Activated CD4-positive, alpha-beta T cell treated with anti-CD3 and anti-CD28 coated beads, Interleukin-2, amount 50 U/mL, for 16 hours (primary cell): ENCODE data around the gene GYS1.

ENCODE experiments used
- DNase-seq: peaks from one replicate; pipeline ENCODE4 v3.0.0-alpha.2; 2020

GYS1 gene

DNA sequence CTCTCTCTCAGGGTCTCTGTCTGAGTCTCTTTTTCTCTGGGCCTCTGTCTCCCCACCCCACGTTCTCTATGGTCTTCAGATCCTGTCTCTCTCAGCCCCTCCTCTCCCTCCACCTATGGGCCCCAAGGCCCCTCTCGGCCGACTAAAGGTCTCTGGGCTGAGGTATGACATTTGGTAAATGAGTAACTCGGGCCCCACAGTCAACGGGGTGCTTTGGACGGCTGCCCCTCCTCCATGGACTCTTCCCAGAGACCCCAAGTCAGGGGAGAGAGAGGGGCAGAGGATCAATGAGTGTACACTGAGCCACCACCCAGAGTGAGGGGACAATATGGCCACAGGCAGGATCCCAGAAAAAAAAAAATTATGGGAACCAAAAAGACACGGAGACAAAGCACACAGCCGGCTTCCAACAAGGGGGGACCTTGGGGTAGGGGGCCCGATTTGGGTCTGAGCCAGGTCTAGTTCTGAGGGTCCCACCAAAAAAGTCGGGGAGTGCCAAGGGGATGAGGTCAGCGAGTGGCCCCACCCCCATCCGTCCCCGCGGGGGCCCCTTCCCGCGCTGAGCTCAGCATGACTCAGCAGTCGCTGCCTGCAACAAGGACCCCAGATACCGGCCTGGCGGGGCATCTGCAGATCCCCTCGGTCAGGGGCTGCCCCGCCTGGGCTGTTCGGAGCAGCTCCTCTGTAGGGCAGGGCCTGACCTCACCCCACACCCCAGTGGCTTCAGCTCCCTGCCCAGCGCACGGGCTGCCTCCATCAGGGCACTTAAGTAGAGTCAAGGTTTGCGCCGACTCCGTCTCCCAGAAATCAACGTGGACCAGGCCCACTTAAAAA lies 29.5 kb downstream of the GYS1 start:
- DNase-seq: peak; percentile 81

DNA sequence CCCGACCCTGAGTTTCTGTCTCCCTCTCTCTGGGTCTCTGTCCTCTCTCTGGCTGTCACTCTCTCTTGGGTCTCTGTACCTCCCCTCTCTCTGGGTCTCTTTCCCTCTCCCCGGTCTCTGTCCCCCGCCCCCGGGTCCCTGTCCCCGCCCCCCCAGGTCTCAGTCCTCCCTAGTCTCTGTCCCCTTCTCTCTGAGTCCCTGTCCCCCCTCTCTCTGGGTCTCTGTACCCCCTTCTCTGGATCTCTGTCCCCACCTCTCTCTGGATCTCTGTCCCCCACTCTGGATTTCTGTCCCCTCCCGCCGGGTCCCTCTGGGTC lies 30.3 kb downstream of the GYS1 start:
- no peak for DNase-seq

DNA sequence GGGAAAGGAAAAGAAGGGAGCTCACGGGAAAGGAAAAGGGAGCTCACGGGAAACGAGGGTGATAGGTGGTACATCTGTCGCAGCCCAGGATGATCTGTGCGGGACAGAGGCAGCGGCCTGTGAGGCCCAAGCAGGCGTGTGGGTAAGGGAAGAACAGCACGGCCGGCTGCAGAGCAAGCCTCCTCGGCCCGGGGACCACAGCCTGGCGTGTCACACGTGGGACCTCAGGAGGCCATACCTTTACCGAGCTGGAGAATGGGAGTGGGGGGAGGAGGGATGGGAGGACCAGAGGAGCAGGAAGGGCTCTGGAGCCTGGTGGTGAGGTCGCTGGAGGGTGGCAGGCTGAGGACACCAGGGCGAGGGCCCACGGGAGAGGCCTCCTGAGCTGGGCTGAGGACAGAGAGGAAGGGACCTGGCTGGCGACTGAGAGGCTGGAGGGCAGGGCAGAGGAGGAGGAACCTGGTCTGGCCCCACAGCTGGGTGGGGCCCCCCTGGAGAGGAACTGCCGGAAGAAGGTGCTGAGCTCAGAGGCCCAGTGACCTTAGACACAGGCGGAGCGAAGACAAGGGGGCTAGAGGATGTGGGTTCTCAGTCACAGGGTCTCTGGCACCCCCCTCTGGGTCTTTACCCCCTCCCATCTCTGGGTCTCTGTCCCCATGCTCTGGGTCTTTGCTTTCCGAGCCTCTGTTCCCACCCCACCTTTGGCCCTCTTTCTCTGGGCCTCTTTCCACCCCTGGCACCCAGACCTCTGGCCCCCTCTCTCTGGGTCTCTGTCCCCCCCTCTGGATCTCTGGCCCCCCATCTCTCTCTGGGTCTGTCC lies 30.9 kb downstream of the GYS1 start:
- peak; percentile 54 for DNase-seq

DNA sequence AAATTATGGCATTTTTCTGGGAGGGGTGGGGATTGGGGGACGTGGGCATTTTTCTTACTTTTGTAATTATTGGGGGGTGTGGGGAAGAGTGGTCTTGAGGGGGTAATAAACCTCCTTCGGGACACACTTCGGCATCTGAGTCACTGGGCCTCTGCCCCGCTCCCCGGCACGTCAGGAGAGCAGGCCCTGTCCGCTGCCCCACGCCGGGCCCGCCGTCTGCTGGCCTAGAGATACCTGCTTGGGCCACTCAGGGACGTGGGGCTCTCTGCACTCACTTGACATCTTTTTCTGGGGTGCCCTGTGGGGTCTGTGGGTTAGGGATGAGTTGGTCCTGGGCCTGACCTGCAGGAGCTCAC lies 31.5 kb downstream of the GYS1 start:
- DNase-seq: no peak

DNA sequence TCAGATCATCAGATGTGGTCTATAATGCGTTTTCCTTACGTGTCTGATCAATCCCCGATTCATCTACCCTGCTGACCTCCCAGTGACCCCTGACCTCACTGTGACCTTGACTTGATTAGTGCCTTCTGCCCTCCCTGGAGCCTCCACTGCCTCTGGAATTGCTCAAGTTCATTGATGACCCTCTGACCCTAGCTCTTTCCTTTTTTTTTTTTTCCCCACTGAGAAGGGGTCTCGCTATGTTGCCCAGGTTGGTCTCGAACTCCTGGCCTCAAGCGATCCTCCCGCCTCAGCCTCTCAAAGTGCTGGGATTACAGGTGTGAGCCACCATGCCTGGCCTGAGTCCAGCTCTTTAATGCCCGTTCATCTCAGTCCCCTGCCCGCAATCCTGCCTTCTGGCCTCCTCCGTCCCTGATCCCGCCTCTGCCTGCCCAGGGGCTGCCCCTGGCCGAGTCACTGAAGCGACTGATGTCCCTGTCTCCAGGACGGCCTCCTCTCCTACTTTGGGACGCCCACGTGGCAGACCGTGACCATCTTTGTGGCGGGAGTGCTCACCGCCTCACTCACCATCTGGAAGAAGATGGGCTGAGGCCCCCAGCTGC lies 32.0 kb downstream of the GYS1 start:
- DNase-seq: no peak

DNA sequence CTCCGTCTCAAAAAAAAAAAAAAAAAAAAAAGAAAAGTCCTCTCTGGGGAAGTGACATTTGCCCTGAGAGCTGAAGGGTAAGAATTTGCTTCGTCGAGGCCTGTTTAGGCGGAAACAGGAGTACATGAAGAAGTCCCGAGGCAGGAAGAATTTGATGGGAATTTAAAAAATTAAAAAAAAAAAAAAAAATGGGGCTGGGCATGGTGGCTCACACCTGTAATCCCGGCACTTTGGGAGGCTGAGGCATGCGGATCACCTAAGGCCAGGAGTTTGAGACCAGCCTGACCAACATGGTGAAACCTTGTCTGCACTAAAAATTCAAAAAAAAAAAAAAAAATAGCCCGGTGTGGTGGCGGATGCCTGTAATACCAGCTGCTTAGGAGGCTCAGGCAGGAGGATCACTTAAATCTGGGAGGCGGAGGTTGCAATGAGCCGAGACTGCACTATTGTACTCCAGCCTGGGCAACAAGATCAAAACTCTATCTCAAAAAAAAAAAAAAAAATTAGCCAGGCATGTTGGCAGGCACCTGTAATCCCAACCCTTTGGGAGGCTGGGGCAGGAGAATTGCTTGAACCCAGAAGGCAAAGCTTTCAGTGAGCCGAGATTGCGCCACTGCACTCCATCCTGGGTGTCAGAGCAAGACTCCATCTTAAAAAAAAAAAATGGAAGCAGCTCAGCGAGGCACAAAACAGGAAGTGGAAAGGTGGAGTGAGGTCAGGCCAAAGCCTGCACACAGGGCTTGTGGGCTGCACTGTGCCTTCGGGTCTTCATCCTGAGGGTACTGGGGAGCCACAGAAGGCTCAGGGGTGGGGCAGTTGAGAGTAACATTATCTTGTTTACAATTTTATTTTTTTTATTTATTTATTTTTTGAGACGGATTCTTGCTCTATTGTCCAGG lies 33.5 kb downstream of the GYS1 start:
- DNase-seq: no peak

DNA sequence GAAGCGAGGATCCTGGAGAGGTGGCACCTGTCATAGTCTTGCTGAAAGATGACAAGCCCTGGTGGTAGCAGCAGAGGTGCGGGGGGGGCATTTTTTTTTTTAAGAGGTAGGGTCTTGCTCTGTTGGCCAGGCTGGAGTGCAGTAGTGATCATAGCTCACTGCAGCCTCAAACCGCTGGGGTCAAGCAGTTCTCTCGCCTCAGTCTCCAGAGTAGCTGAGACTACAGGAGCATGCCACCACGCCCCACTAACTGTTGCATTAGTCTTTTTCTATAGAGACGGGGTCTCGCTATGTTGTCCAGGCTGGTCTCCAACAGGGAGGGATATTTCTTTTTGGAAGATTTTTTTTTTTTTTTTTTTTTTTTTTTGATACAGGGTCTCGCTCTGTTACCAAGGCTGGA lies 35.1 kb downstream of the GYS1 start:
- DNase-seq: no peak

DNA sequence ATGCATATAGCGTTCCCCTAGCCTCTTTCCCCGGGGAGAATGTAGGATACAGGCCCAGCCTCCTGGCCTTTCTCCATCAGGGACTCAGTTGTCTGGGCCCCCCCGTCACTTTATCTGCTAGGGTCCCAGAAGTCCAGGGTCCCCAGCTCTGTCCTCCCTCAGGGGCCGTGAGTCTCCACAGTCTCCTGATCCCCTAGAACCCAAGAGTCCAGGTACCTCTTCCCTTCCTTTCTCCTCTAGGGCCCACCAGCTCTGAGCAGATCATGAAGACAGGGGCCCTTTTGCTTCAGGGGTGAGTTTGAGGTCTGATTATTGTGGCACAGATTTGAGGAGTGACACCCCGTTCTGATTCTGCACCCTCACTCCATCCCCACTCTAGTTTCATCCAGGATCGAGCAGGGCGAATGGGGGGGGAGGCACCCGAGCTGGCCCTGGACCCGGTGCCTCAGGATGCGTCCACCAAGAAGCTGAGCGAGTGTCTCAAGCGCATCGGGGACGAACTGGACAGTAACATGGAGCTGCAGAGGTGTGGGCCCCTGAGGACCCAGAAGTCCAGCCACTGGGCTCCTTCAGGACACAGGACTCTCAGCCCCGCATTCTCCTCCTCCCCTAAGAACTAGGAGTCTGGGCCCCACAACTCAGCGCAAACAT lies 37.7 kb downstream of the GYS1 start:
- DNase-seq: no peak

DNA sequence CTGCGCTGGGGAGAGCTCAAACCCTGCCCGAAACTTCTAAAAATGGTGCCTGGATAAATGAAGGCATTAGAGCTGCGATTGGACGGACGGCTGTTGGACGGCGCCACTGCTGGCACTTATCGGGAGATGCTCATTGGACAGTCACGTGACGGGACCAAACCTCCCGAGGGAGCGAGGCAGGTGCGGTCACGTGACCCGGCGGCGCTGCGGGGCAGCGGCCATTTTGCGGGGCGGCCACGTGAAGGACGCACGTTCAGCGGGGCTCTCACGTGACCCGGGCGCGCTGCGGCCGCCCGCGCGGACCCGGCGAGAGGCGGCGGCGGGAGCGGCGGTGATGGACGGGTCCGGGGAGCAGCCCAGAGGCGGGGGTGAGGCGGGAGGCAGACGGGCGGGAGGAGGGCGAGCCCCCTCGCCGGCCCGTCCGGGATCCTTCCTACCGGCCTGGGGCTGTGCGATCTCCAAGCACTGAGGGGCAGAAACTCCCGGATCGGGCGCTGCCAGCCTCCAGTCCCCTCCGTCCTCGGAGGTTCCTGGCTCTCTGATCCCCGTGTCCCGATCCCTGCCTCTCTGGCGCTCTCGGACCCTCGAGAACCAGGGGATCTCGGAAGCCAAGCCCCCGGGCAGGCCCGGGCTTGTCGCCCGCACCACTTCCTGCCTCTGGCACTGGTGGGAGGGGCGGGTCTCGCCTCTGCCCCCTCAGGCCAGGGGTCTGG lies 38.4 kb downstream of the GYS1 start, which contains the start of gene BAX:
BAX (plus strand) TSS at position 281 of the 713 bp plus-strand sequence; CDS start at position 335, 54 bp downstream.
- DNase-seq: peak; percentile 98

DNA sequence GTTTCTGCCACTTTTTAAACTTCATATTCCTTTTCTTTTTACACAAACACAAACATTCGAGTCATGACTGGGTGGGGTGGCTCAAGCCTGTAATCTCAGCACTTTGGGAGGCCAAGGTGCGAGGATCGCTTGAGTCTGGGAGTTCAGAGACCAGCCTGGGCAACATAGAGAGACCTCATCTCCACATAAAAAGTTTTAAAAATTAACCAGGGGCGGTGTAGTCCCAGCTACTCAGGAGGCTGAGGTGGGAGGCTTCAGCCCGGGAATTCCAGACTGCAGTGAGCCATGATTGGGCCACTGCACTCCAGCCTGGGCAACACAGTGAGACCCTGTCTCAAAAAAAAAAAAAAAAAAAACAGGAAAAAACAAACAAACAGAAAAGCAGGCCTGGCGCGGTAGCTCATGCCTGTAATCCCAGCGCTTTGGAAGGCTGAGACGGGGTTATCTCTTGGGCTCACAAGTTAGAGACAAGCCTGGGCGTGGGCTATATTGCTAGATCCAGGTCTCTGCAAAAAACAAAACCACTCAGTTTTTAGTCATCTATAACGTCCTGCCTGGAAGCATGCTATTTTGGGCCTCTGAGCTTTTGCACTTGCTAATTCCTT lies 39.0 kb downstream of the GYS1 start:
- no peak for DNase-seq

DNA sequence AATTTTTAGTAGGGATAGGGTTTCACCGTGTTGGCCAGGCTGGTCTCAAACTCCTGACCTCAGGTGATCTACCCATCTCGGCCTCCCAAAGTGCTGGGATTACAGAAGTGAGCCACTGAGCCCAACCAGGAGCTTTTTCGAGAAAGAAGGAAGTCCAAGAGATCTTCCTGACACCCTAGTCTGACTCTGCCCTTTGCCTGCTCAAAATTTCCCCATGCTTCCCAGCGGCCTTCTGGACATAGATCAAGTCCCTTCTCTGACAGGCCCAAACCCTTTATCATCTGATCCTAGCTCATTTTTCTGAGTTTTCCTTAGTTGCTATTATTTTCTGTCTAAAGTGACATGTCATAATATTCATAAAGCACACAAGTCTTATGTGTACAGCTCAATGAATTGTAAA lies 40.0 kb downstream of the GYS1 start:
- no peak for DNase-seq

DNA sequence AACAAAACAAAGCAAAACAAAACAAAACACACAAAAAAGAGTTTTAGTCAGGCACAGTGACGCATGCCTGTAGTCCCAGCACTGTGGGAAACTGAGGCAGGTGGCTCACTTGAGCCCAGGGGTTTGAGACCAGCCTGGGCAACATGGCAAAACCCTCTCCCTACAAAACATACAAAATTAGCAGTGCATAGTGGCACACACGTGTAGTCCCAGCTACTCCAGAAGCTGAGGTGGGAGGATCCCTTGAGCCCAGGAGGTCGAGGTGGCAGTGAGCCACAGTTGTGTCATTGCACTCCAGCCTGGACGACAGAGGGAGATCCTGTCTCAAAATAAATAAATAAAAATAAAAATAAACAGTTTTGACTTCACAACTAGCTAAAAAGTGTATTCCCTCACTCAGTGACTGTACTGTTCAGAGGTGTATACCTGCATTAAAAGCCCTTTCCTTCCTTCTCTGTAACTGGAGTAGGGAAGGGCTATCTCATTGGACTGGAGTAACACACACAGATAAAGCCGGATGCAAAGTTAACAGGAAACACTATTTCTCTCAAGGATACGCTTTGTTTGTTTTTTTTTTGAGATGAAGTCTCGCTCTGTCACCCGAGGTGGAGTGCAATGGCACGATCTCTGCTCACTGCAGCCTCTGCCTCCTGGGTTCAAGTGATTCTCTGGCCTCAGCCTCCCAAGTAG lies 42.1 kb downstream of the GYS1 start:
- no peak for DNase-seq

DNA sequence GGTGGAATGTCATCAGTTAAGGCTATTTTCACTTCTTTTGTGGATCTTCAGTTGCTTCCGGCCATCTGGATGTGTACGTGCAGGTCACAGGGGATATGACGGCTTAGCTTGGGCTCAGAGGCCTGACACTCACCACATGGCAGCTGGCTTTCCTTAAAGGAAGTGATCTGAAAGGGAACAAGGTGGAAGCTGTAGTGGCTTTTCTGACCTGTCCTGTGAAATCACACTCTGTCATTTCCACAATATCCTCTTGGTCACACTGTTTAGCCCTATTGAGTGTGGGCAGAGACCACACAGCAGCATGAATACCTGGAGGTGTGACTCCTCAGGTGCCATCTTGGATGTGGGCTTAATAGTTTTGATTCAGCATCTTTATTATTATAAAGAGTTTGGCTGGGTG lies 43.0 kb downstream of the GYS1 start:
- DNase-seq: no peak

DNA sequence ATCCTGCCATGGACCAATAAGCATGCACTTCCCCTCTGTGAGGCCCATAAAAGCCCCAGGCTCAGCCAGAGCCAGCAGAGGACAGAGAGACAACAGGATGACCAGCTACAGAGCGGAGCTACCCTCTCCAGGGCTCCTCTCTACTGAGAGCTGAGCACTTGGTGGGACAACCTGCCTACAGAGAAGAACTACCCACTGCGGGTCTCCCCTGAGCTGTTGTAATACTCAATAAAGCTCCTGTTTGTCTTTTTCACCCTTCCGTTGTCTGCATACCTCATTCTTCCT lies 45.9 kb downstream of the GYS1 start:
- DNase-seq: no peak

DNA sequence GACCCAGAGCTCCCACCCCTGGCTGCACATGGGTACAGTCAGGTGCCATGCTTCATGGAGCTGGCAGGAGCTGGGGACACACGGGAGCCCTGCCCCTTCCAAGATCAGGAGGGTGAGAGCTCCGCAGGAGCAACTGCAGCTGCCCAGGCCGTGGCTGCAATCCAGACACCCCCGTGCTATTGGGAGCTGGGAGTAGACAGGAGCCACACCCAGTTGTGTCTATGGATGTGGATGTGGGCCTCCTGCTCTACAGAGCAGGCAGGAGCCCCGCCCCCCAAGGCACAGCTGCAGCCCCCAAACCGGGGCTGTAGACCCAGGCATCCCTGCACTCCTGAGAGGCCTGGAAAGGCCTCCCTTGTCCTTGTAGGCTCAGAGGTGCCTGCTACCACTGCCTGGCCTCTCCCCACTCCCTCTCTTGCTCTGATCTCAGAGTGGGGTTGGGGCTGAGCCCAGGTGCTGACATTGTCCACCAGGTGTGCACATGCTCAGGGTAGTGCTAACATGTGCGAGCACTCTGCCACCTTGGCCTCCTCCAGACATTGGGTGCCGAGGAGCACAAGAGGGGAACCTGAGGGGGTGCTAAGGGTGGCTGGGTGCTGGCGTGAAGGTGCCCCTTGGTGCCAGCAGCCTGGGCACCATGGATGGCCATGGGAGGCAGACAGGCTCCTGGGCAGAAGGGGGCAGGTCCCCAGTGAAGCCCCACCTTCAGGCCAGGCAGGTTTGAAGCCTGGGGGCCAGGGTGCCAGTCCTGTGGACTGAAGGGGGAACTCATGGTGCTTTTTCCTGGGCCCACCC lies 46.4 kb downstream of the GYS1 start:
- no peak for DNase-seq

DNA sequence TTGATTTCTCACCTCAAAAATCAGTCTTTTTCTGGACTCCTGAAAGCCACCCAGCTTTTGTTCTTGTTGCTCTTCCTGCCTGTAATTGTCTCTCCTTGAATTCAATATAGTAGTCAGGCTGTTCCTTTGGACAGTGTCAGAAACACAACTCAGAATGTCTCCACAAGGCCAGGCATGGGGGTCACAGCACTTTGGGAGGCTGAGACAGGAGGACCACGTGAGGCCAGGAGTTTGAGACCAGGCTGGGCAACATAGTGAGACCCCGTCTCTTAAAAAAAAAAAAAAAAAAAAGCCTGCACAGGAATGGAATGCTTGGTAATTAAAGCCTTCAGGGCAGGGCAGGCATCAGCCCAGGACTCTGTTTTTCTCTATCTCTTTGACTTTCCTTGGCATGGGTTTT lies 47.3 kb downstream of the GYS1 start:
- no peak for DNase-seq

DNA sequence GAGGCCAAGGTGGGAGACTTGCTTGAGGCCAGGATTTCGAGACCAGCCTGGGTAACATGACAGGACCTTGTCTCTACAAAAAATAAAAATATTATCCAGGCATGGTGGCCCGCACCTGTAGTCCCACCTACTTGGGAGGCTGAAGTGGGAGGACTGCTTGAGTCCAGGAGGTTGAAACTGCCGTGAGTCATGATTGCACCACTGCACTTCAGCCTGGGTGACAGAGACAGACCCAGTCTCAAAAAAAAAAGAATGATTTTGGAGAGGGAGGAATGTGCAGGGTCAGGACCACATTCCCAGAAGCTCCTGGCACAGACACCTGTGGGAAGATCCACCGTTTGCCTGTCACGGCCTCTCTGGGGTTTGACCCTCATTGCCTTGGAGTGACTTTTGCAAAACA lies 47.7 kb downstream of the GYS1 start:
- DNase-seq: no peak

DNA sequence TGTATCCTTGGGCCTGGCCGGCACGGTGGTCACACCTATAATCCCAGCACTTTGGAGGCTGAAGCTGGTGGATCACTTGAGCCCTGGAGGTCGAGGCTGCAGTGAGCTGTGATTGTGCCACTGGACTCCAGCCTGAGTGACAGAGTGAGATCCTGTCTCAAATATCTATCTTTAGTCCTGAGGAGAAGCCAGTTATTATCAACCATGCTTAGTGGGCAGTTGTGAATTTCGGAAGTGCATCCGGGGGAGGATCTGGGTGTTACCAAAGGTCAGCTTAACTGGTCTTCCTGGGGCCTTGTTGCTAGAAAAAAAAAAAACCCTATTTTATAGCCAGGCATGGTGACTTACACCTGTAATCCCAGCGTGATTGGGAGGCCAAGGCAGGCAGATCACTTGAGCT lies 50.0 kb downstream of the GYS1 start:
- DNase-seq: no peak

DNA sequence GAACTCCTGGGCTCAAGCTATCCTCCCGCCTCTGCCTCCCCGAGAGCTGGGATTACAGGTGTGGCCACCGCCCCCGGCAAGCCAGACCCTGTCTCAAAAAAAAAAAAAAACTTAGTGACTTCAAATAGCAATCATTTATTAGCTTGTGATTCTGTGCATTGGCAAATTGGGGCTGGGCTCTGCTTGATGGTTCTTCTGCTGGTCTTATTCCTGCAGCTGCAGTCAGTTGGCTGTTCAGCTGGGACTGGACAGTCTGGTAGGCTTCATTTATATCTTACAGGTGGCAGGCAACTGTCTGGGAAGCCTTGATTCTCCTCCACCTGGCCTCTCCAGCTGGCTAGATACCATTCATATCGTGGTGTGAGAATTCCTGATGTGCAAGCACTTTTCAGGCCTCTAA lies 52.2 kb downstream of the GYS1 start:
- no peak for DNase-seq

DNA sequence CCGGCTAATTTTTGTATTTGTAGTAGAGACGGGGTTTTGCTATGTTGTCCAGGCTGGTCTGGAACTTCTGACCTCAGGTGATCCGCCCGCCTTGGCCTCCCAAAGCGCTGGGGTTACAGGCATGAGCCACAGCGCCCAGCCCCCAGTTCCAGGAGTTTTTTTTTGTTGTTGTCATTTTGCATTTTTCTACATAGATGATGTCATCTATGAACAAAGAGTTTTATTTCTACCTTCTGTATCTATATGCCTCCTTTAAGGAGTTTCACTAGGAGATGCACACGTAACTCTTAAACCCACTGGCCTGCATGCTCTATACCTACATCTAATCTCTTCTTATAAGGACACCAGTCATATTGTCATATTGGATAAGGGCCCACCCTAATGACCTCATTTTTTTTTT lies 54.9 kb downstream of the GYS1 start:
- no peak for DNase-seq
